Omental fat pad (tissue), 4 donors: ENCODE results near the gene ZMPSTE24. TPM values are rescaled to one million over a fixed set of nuclear protein-coding genes. Genes with fewer than 3 reads are reported as not detected.
A peak's percentile ranks its signal among the peaks of the same experiment; 100 is the strongest.

Source experiments
- ATAC-seq: fragments of 150-250 bp; one replicate; pipeline ENCODE4 v1.9.1; 2016; ENCODE audit warnings: mild to moderate bottlenecking, moderate library complexity; ENCODE audit not compliant: low FRiP score
- DNase-seq: peaks from one replicate; pipeline ENCODE4 v3.0.0-alpha.2; 2019; ENCODE audit warnings: low spot score
- CTCF ChIP-seq, 3 donors: fragments of 450-650 bp; IDR thresholded peaks; one replicate each; pipeline ENCODE4 v1.5.1; 2016 to 2017; ENCODE audit warnings: antibody characterized with exemption in 3 of 3, mild to moderate bottlenecking in 3 of 3, moderate library complexity in 2 of 3
- total RNA-seq, 4 donors: library from RNA; depleted of rRNA; stranded (reverse); fragments of >200 nt; gene quantifications; one replicate each; pipeline ENCODE4 v1.1.0, GENCODE V29; 2016

ZMPSTE24 gene
- total RNA-seq, 4 donors from 2014 or later: 34.8 to 38.3 (median 36.2) TPM

GRCh38 chr1:40313329-40313957 lies 55.4 kb downstream of the ZMPSTE24 start:
- ATAC-seq (no peak), DNase-seq (no peak)
- no peak for TF ChIP-seq CTCF (IDR thresholded peaks at IDR 0.05)

DNA sequence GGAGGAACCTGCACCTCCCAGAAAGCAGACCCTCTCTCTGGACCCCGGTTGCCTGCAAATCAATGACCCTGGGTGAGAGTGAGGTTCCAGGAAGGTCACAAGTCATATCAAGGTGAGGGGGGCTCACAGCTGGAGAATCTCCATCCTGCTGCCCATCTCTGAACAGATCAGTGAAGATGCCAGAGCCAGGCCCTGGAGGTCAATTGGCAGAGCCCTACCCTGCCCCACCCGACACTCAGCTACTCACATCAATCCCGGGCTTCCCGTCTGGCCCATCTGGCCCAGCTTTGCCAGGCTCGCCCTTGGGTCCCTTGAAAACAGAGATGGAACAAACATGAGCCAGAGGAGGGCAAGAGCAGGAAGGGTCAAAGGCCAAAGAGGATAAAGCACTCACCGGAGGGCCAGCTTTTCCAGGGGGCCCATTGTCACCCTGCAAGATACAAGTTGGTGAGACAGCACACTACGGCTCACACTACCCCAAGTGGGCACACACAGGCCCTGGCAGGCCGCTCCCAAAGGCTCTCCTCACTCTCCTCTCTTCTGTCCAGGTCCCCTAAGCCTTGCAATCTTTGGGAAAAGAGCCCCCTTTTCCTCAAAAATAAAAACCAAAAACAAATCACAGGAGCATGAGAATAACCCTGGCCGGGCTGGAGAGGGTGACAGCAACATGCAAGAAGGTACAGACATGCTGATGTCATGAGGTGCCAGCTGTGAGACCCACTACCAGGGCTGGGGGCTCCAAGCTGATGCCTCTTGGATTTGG lies 56.1 kb downstream of the ZMPSTE24 start:
- no peak for TF ChIP-seq CTCF (IDR thresholded peaks at IDR 0.05)
- DNase-seq: no peak
- ATAC-seq: no peak

- ATAC-seq (no peak), DNase-seq (no peak)
- TF ChIP-seq CTCF (IDR thresholded peaks at IDR 0.05): no peak
These were observed 56.7 kb downstream of the ZMPSTE24 start for GRCh38 chr1:40314721-40315238.

- peak; percentile 72 for ATAC-seq
- DNase-seq: peak; percentile 51
- peak in 1 of 3 donors; percentile 82 for TF ChIP-seq CTCF (IDR thresholded peaks at IDR 0.05)
These were observed 57.3 kb downstream of the ZMPSTE24 start for GRCh38 chr1:40315239-40315794.

GRCh38 chr1:40315795-40316594 lies 58.0 kb downstream of the ZMPSTE24 start:
- no peak for DNase-seq
- peak; percentile 30 for ATAC-seq
- TF ChIP-seq CTCF (IDR thresholded peaks at IDR 0.05): no peak

GRCh38 chr1:40316595-40317393 lies 58.8 kb downstream of the ZMPSTE24 start, which contains the start of gene COL9A2:
COL9A2 (minus strand) TSS chr1:40317286; CDS start chr1:40317197, 89 bp downstream.
- TF ChIP-seq CTCF (IDR thresholded peaks at IDR 0.05): no peak
- no peak for DNase-seq
- peak; percentile 30 for ATAC-seq
